Smooth muscle cell of the brain vasculature (primary cell): ENCODE data around the gene GNGT2.

Source experiments
- DNase-seq: peaks from one replicate; pipeline ENCODE4 v3.0.0-alpha.2; 2012; ENCODE audit warnings: low read depth, low spot score

GNGT2 gene

DNA sequence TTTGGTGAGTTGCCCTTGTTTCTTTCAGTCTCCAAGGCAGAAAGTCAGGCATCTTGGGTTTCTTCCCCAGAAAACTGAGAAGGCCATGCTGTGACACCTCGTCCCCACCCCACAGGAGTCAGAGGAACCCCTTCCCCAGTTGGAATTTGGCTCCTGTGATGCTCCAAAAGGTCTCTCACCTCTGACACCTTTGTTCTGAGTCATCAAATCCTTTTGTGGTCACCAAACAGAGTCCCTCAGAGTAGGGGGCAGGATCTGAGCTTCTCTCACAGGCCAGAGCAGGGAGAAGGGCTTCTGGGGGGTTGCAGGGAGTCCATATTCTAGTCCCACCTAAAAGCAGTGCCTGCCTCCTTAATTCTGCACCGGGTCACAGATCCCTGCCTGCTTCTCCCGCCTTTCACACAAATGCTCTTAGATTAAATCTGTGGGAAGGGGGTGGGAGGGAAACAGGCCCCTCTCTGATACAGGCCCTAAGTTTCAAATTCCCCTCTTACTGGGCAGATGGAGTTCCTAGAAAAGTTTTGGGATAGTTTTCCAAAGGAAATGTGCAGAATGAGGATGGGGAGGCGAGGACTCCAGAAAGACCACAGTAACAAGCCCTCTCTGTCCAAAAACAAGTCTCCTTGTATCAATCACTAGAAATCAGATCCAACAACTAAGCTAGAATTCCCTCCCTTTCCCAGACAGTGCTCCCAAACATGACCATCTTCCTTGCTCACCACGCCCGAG lies 18.9 kb upstream of the GNGT2 start:
- DNase-seq, result no peak

DNA sequence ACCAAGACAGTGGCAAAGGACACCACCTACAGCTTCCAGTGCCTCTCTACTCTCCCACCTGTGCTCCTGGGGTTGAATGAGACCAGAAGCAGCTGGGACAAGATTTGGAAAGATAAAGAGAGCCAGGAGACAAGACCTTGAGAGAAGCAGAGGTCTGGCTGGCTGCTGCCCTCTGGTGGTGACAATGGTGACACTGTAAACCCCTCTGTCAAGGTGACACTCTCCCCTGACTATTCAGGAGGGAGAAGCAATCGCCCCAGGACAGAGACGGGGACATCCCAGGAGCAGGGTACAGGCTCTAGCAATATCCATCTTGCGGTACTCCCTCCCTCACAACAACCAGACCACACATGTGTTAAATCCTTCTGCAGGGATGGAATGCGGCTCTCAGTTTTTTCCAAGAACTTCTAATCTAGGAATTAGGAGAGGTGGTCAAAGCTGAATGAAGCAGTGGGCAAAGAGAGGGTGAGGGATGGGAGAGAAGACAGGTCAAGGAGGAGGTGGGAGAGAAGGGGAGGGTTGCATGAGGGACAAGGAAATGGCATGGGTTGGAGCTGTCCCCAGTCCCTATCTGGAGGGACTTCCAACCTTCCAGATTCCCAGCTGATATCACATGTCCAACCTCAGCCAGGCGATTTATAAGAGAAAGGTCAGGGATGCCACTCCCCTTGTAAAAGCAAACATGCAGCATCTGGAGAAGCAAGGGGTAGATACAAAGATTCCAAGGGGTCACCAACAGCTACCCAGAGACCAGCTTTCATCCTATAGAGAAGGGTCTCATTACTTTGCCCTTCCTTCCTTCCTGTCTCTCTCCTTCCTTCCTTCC lies 17.3 kb upstream of the GNGT2 start:
- no peak for DNase-seq

DNA sequence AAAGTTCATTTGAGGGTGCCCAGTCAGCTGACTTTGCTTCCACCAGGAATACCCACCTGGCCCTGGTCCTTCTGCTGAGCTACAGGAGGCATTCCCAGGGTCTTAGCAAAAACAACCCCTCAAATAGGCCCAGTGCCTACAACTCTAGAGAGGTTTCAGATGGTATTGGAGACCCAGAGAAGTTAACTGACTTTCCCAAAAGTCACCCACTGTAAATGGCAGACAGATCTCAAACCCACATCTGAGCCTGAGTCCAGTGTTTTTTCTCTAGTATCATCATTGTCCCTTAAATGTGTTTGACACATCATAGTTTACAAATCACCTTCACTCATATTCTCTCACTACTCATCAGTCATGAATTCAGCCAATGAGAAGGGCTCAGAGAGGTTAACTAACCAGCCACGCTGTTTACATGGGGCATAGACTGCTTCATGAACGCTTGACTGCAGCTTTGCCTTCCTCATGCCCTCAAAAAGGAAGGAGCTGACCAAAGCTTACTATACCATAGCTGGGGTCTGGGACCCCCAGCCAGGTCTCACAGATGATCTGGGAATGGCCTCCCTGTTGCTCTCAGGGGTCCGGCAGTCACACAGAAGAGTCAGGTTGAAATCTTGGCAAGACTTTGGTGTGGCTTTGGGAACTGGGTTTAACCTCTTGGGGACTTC lies 16.5 kb upstream of the GNGT2 start:
- DNase-seq, result no peak

DNA sequence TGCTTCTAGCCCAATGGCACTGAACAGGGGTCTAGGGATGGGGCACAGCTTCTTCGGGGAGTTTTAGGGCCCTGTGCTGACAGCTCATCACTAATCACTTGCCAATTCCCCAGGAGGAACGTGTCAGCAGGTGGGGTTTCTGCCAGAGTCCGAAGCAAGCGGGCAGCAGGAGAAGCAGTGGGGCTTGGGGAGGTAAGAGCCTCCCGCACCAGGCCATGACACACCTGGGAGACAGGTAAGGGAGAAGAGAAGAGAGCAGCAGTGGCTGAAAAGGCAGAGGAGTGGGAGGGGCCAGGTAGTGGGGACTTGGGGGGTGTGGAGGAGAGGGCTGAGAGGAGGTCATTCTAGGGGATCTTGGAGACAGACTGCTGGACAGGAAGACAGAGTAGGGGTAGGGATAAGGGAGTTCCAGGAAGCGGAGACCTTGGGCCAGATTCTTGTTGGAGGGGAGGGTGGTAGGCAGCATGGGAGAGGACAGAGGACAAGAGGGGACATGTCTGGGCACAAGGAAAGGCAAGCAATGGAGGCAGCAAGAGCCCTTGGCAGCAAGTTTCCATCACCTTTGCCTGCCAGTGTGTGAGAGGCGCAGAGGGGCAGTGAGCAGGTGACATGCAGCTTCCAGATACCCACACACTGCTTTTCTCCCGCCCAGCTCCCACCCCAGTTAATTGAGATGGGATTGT lies 15.3 kb upstream of the GNGT2 start:
- no peak for DNase-seq

DNA sequence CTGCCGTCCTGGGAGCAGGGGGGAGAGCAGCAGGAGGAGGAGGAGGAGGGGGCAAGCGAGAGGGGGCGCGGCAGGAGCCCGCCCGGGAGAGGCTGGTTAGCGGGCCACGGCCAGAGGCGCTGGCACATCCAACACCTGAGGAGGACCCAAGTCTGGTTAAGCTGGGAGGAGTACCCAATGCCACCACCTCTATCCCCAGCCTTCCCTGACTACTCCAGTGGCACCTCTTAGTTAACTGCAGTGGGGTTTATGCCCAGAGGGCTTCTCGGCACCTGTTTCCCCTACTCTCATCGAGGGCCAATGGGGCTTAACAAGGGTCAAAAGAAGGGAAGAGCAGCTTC lies 14.6 kb upstream of the GNGT2 start:
- no peak for DNase-seq

DNA sequence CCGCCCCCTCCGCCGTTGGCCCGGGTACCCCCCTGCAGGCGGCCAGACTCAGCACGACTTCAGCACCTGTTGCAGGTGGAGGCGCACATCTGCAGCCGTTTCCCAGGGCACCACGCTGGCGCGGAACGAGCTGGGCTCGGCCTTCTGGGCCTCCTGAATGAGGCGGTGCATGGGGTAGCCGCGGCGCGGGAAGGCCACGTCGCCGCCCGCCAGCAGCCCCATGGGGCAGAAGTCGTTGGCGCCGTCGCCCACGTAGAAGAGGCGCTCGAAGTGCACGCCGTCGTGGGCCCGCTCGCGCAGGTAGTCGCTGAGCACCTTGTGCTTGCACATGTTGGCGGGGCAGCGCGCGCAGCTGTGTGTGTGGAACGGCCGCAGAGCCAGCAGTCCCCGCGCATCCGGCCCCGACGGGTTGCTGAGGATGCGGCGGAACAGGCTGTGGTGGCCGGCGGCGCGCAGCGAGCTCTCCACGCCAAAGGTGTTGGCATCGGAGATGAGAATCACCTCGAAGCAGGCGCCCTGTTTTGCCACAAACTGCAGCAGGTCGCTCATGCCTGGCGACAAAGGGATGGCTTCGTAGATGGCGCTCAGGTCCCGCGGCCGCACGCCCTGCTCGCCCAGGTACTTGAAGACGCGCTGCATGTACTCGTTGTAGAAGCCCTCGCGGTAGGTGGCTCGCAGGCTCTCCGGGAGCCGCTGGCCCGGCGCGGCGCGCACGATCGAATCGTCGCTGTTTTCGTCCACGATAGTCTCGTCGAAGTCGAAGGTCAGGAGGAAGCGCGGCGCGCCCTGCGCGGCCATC lies 14.0 kb upstream of the GNGT2 start:
- no peak for DNase-seq

DNA sequence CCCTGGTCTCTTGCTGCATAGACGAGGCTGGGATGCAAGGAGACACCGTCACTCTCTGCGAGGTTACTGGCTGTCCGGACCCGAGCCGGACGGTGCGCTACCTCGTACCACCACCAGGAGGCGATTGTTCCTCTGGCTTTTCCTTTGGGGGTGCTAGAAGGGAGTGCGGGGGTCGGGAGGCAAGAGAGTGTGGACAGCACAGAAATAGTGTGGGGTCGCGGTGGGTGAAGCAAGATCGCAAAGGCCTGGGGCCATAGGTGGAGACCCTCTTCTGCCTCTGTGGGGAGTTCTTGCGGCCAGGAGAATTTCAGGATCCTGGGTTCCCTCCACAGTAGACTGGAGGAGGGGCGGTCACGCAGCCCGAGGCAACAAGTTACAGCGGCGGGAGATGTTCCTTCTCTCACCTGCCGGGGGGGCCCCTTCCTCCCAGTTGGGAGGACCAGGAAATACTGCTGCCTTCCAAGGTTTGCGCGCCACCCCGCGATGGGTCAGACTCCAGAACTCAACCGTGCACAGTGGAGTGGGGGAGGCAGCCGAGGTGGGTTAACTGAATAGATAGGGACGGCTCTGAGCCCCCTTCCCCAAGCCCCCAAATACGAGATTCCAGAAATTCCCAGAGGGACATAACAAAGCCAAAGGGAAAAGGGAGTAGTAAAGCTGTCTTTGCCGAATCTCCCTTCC lies 13.3 kb upstream of the GNGT2 start:
- DNase-seq, result no peak

DNA sequence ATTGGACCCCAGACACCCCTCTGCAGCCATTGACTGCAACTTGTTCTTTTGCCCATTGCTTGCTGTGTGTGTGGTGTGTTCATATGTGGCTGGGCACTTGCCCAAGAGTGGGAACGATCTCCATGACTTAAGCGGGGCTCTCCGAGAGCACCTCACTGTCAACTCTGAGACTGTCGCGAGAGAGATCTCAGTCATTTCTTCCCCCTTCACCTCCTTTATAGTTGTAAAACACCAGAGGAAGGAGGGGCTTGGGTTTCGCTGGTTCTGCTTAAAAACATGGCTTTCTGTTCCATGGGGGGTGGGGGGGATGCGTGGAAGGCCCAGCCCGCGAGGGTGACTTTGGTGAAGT lies 12.8 kb upstream of the GNGT2 start:
- no peak for DNase-seq

DNA sequence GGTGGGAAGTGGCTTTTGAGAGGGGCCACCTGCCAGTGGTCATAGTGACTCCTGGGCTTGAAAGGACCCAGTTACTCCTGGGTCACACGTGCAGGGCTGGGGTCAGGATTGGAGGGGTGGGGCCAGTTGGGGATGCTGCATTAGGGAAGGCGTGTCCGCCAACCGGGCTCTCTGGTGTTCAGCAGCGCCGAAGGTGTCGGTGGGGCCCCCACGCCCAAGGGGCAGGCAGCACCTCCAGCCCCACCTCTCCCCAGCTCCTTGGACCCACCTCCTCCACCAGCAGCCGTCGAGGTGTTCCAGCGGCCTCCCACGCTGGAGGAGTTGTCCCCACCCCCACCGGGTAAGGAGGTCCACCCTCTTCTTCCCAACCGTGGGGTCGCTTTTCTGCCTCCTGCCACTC lies 9.6 kb upstream of the GNGT2 start:
- DNase-seq, result no peak

DNA sequence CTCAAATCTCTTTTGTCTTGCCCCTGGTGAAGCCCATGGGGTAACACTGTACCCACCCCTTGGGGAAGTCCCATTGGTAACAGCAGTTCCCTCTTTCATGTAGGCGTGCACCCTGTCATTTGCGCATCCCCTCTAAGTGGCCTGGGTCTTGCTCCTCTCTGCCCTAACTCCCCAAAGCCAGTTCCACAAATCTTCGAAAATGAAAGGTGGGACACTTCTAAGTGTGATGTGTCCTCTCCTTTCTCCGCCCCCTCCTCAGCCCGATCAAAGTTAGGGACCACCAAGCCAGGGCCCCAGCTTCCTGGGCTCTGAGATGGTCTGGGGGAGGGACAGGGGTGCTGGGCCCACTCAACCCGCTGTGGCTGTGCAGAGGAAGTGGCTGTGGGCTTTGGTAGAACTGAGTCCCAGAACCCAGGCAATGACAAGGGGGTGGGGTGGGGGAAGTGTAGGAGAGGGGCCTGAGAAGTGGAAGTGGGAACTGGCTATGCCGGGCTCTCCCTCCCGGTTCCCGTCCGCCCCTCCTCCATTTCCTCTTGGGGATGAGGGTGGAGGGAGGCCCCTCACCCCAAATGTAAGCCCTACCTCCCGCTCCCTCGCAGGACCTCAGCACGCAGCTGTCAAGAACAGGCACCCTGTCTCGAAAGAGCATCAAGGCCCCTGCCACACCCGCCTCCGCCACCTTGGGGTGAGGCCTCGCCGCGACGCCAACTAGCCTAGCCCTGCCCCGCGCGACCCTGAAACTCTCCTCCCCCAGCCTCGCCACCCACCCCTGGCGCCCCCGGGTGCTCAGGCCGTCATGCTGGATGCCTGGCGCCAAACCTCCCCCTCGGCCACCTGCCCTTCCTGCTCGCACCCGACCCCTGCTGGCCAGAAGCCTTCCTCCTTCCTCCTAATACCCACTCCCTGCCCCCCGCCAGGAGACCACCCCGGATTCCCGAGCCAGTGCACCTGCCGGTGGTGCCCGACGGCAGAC lies 8.9 kb upstream of the GNGT2 start:
- no peak for DNase-seq

DNA sequence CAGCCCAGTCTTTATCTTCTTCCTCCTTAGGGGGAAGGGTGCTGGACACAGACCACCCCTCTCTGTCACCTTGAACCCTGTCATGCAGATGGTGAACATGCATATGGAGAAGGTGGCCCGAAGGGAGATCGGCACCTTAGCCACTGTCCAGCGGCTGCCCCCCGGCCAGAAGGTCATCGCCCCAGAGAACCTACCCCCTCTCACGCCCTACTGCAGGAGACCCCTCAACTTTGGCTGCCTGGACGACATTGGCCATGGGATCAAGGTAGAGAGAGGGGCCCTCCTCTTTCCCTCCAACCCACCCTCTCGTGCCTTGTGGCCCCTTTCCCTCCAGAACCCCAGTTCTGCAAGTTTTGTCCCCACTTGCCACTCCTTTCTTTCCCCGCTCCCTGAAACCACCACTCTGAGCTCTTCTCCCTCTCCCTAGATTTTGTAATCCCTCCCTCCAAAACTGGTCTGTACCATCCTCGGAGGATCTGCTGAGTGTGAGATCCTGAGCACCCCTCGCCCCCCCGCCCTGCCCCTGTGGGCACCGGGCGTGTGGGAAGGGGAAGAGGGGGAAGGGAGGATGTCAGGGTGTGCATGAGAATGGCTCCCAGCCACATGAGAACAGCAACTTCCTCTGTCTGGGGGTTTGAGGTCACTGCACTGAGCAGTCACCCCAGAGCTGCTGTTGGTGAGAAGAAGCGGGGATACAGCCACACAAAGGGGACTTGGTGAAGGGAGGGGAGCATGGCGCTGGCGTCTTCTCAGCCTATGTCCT lies 7.5 kb upstream of the GNGT2 start:
- DNase-seq, result no peak

DNA sequence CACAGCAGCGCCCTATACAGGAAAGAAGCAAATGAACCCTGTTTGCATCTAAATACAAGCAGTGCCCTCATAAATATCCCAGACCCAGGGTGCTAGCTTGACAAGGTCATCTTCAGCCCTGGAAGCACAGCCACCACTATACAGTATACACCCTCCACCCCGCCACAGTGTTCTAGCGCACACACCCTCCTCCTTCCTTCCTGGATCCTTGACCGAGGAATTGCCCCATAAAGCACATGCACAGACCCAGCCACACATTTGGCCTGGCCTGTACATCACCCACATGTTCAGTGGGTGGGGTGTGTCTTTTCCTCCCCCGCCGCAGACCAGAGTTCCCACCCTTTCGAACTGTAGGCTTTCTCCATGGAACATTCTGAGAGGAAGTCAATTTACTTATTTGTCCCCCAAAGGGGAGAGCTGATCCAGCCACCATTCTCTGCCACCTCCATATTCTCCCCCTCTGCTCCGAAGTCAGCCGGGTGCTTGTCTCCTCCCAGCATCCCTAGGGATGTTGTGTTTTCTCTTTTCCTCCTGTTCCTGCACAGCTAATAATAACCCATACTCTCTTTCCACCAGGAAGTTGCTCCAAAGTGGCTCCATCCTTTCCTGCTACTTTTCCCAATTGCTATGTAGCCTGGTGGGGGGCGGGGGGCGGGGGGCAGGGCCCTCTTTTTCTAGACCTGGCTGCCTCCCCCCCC lies 6.7 kb upstream of the GNGT2 start:
- no peak for DNase-seq

DNA sequence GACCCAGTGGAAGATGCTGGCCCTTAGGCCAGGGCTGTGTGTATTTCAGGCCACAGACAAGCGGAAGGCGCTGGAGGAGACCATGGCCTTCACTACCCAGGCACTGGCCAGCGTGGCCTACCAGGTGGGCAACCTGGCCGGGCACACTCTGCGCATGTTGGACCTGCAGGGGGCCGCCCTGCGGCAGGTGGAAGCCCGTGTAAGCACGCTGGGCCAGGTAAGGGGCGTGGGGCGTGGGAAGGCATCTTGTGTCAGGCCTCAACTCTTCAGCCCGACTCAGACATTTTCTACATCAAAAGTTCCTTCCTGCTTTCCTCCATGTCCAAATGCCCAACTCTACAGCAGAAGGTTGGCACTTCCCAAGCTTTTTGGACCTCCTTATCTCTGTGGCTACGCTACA lies 6.1 kb upstream of the GNGT2 start:
- DNase-seq, result no peak

DNA sequence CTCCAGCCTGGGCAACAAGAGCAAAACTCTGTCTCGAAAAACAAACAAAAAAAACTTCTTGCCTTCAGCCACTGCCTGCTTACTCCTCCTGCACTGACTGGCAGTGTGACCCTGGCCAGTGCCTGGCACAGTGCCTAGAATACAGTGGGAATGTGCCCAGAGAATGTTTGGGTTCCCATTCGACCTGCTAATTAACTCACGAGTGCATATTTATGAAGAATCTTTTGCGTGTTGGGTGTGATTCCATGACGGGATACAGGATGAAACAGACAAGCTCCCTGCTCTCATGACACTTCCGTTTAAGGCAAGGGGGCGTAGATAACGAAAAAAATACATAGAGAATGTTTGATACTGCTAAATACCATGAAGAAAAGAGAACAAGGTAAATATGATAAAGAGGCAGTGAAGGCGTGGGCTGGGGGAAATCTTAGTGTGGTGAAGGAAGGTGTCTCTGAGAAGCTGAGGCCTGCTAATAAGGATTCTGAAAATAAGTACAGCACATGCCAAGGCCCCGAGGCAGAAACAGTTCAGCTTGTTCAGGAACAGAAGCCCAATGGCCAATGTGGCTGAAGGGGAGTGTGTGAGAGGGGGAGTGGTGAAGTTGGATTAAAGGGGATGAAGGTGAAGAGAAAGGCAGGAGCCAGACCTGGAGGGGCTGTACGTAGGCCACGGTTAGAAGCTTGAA lies 4.4 kb upstream of the GNGT2 start:
- no peak for DNase-seq

DNA sequence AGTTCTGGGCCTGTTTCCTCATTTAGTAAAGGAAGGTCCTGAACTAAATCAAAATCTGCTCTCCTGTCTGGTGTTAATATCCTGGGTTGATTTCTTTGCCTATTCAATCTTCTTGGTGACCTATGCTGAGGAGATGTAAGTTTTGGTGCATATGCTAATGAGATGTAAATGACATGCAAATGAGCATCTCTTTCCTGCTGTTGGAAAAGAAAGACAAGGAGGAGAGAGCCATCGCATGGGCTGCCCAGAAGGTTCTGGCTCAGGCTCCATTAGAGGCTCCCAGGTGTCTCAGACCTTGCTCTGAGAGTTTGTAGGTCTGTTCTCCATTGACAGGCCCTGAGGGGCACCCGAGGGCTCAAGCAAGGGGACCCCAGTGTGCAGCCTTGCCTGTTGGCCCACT lies 3.5 kb upstream of the GNGT2 start:
- DNase-seq, result no peak

DNA sequence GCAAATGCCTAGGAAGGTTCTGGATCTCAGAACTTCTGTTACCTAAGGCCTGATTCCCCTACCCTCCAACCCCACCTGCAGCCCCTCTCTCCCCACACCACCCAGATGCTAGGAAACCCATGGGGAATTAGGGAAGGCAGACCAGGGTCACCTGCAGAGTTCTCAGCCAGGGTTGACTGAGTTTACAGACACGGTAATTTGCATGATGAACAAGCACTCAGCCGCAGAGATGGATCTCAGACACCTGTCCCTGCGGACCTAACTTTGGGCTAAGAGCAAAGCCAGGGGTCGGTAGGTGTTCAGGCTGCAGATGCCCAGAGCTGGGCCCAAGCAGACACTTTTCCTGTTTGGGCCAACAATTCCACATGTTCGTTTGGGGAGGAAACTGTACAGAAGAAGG lies 3.0 kb upstream of the GNGT2 start:
- no peak for DNase-seq

DNA sequence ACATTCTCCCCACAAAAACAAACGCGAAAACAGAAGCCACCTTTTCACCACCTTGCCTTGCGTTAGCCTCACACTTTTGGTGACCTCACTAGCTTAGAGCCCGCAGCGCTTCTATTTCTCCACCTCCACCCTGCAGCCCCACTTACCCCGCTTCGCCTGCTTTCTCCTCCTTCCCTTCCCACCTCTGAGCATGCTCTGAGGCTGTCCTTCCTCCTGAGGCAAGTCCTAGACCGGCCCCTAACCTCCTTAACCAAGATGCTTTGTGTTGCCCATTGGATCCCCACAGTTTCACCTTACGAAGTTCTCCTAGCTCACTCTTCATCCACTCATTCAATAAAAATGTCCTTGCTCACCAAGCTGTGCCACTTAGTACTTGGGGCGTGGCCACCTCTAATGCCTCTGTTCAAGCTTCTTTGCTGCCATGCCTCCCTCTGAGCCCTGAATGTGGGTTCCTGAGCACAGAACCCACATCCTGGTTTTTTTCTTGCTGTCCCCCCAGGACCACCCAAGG lies 1.3 kb downstream of the GNGT2 start:
- no peak for DNase-seq

DNA sequence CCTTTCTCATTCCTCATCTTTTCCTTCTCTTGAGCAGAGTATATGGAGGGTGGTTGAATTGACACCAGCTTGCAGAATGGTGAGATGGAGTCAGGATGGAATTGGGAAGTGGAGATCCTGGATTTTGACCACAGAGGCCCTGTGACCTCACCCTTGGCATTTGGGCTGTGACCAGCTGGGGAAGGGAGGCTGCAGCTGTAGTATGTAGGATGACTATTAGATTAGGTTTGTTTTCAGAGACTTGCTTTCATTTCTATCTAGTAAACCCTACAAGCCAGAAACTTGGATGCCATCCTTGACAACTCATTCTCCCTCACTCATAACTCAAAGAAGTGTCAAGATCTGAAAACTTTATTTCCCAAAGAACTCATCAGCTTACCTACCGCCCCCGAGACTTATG lies 5.9 kb downstream of the GNGT2 start:
- DNase-seq, result no peak
